ENCODE measurements around the gene SCCPDH. TPM values are rescaled to one million over a fixed set of nuclear protein-coding genes. Genes with fewer than 3 reads are reported as not detected.
"Not testable (repeated sequence)": the region's sequence is repeated elsewhere in the genome, so short reads cannot be mapped to it uniquely, and the experiment has no call there.

SCCPDH gene
- total RNA-seq, 1 donor from 2014 or later = 8.6 TPM

GRCh38 chr1:246803373-246803772 is 79.2 kb downstream of the SCCPDH start:
- Histone ChIP-seq H3K9me3 (no peaks in the 10 kb centered on the region), H3K36me3 (no peaks in the 10 kb centered on the region), H3K4me3 (no peak overlapping the region), H3K27ac (no peak overlapping the region), H3K4me1 (no peaks in the 10 kb centered on the region), H3K27me3 (no peaks in the 10 kb centered on the region)
- DNase-seq (ENCODE audit: low spot score in 2 of 2) = no peak
- TF ChIP-seq CTCF (IDR thresholded peaks at IDR 0.05) = no peak
- intact Hi-C loops (cut with DNase I) = no loop called here

DNA sequence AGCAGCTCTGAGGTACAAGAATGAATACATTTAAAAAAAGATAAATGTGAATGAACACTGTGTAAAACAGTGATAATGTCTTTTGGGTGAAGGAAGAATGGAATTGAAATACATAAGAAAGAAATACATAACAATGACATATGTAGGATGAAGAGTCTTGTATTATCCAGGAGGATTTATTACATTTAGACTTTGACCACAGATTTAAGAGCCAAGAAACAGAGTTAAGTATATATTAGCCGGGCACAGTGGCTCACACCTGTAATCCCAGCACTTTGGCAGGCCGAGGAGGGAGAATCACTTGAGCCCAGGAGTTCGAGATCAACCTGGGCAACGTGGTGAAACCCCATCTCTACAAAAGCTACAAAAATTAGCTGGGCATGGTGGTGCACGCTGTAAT is 79.7 kb downstream of the SCCPDH start:
- no peaks in the 10 kb centered on the region for H3K9me3 ChIP-seq
- no peaks in the 10 kb centered on the region for H3K36me3 ChIP-seq
- H3K27ac ChIP-seq = no peak overlapping the region
- no peak overlapping the region for H3K4me3 ChIP-seq
- no peak for TF ChIP-seq CTCF (IDR thresholded peaks at IDR 0.05)
- no peak for DNase-seq (ENCODE audit: low spot score in 2 of 2)
- intact Hi-C loops (cut with DNase I) = no loop called here
- H3K4me1 ChIP-seq = no peaks in the 10 kb centered on the region
- no peaks in the 10 kb centered on the region for H3K27me3 ChIP-seq

DNA sequence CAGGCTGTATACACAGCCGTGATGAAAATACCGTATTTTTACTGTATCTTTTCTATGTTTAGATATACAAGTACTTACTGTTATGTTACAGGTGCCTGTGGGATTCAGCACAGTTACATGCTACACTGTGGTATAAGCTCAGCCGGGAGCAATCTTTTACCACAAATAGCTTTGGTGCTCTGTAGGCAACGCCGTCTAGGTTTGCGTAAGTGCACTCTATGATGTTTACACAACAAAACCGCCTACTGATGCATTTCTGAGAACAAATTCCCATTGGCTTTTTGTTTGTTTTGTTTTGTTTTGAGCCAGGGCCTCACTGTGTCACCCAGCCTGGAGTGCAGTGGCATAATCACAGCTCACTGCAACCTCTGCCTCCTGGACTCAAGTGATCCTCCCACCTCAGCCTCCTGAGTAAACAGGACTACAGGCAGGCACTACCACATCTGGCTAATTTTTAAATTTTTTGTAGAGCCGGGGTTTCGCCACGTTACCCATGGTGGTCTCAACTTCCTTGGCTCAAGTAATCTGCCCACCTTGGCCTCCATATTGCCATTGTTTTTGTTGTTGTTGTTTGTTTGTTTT is 81.0 kb downstream of the SCCPDH start:
- intact Hi-C loops (cut with DNase I) = no loop called here
- Histone ChIP-seq H3K27me3 (no peaks in the 10 kb centered on the region), H3K36me3 (no peaks in the 10 kb centered on the region), H3K4me1 (no peaks in the 10 kb centered on the region), H3K27ac (no peak overlapping the region), H3K9me3 (no peaks in the 10 kb centered on the region), H3K4me3 (no peak overlapping the region)
- no peak for DNase-seq (ENCODE audit: low spot score in 2 of 2)
- TF ChIP-seq CTCF (IDR thresholded peaks at IDR 0.05) = no peak

GRCh38 chr1:246809473-246809872 is 85.3 kb downstream of the SCCPDH start:
- intact Hi-C loops (cut with DNase I) = no loop called here
- Histone ChIP-seq H3K27ac (no peak overlapping the region), H3K27me3 (no peaks in the 10 kb centered on the region), H3K4me3 (no peak overlapping the region), H3K9me3 (no peaks in the 10 kb centered on the region), H3K36me3 (no peaks in the 10 kb centered on the region), H3K4me1 (no peaks in the 10 kb centered on the region)
- no peak for TF ChIP-seq CTCF (IDR thresholded peaks at IDR 0.05)
- DNase-seq (ENCODE audit: low spot score in 2 of 2) = no peak

GRCh38 chr1:246811985-246812384 is 87.8 kb downstream of the SCCPDH start:
- H3K27ac ChIP-seq = no peak overlapping the region
- no peaks in the 10 kb centered on the region for H3K4me1 ChIP-seq
- no peaks in the 10 kb centered on the region for H3K36me3 ChIP-seq
- H3K9me3 ChIP-seq = no peaks in the 10 kb centered on the region
- no peak for DNase-seq (ENCODE audit: low spot score in 2 of 2)
- no peak overlapping the region for H3K4me3 ChIP-seq
- no peaks in the 10 kb centered on the region for H3K27me3 ChIP-seq
- intact Hi-C loops (cut with DNase I) = no loop called here
- TF ChIP-seq CTCF (IDR thresholded peaks at IDR 0.05) = no peak

- DNase-seq (ENCODE audit: low spot score in 2 of 2); intact Hi-C loops (cut with DNase I); H3K27me3 ChIP-seq; H3K36me3 ChIP-seq; H3K4me3 ChIP-seq; H3K9me3 ChIP-seq; H3K4me1 ChIP-seq; H3K27ac ChIP-seq: not testable (repeated sequence)
Measured at GRCh38 chr1:246813325-246813724, 89.1 kb downstream of the SCCPDH start.
